WTC11 (cell line): Measurements from ENCODE around the gene OR14K1.

Experiments
- FOXP1 ChIP-seq: sonication (generic); formaldehyde crosslinking; IDR thresholded peaks from 2 replicates; pipeline ENCODE4 v1.8.0; 2022; ENCODE audit warnings: missing genetic modification reagents, mild to moderate bottlenecking, moderate library complexity, borderline replicate concordance
- HMGXB4 ChIP-seq: sonication (generic); formaldehyde crosslinking; IDR thresholded peaks from 2 replicates; pipeline ENCODE4 v1.8.1; 2023; ENCODE audit warnings: mild to moderate bottlenecking, moderate library complexity, missing genetic modification reagents
- NFE2L1 ChIP-seq: sonication (generic); formaldehyde crosslinking; IDR thresholded peaks from 2 replicates; pipeline ENCODE4 v1.8.1; 2023; ENCODE audit warnings: missing genetic modification reagents
- NR1H2 ChIP-seq: sonication (generic); formaldehyde crosslinking; IDR thresholded peaks from 2 replicates; pipeline ENCODE4 v1.9.0; 2021; ENCODE audit warnings: mild to moderate bottlenecking, moderate library complexity, missing genetic modification reagents
- SP1 ChIP-seq: sonication (generic); formaldehyde crosslinking; conservative IDR thresholded peaks from 2 replicates; pipeline ENCODE4 v1.8.1; 2022; ENCODE audit warnings: missing genetic modification reagents
- USF2 ChIP-seq: sonication (generic); formaldehyde crosslinking; IDR thresholded peaks from 2 replicates; pipeline ENCODE4 v1.8.1; 2023; ENCODE audit warnings: mild to moderate bottlenecking, missing genetic modification reagents, moderate library complexity
- ZBTB21 ChIP-seq: sonication (generic); formaldehyde crosslinking; IDR thresholded peaks from 2 replicates; pipeline ENCODE4 v1.8.1; 2023; ENCODE audit warnings: mild to moderate bottlenecking, missing genetic modification reagents, borderline replicate concordance
- ZNF138 ChIP-seq: sonication (generic); formaldehyde crosslinking; conservative IDR thresholded peaks from 2 replicates; pipeline ENCODE4 v1.8.1; 2022; ENCODE audit warnings: mild to moderate bottlenecking, moderate library complexity, missing genetic modification reagents
- ZNF423 ChIP-seq: fragments of 250-450 bp; sonication (Bioruptor Pico); IDR thresholded peaks from 2 replicates; pipeline ENCODE4 v2.1.2; 2022; ENCODE audit warnings: mild to moderate bottlenecking, moderate library complexity
- TF ChIP-seq, protein P1 (sequence below): fragments of 200-600 bp; IDR thresholded peaks from 2 replicates; pipeline ENCODE4 v1.8.0; 2022; ENCODE audit warnings: antibody characterized with exemption
- TF ChIP-seq, protein P2 (sequence below): sonication (generic); formaldehyde crosslinking; IDR thresholded peaks from 2 replicates; pipeline ENCODE4 v1.8.0; 2022; ENCODE audit warnings: mild to moderate bottlenecking, missing genetic modification reagents
- TF ChIP-seq, protein P3 (sequence below): sonication (generic); formaldehyde crosslinking; conservative IDR thresholded peaks from 2 replicates; pipeline ENCODE4 v1.8.1; 2022; ENCODE audit warnings: mild to moderate bottlenecking, missing genetic modification reagents
- TF ChIP-seq, protein P4 (sequence below): sonication (generic); formaldehyde crosslinking; IDR thresholded peaks from 2 replicates; pipeline ENCODE4 v1.8.1; 2022; ENCODE audit warnings: low read depth, mild to moderate bottlenecking, moderate library complexity, missing genetic modification reagents, borderline replicate concordance
- TF ChIP-seq, protein P5 (sequence below): sonication (generic); formaldehyde crosslinking; IDR thresholded peaks from 2 replicates; pipeline ENCODE4 v1.8.1; 2023; ENCODE audit warnings: mild to moderate bottlenecking, missing genetic modification reagents, moderate library complexity

DNA sequence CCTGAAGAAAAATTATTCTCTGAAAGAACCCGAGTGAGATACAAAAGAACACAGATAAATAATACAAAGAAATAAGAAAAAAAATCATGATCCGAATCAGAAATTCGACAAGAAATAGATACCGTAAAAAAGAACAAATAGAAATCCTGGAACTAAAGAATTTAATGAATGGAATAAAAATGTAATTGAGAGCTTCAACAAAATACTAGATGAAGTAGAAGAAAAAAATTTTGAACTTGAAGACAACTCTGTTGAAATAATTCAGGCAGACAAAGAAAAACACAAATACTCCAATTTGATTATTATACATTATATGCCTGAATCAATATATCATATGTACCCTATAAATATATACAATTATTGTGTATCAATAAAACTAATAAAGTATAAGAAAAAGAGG lies 17.2 kb upstream of the OR14K1 start:
- TF ChIP-seq ZNF138 (no peak), USF2 (CRISPR knock-in tag) (no peak), ZBTB21 (no peak), SP1 (no peak), ZNF423 (CRISPR knock-in tag) (no peak), FOXP1 (CRISPR knock-in tag) (no peak), NR1H2 (CRISPR knock-in tag) (no peak), HMGXB4 (CRISPR knock-in tag) (no peak), NFE2L1 (CRISPR knock-in tag) (no peak)
- TF ChIP-seq, protein P1, sequence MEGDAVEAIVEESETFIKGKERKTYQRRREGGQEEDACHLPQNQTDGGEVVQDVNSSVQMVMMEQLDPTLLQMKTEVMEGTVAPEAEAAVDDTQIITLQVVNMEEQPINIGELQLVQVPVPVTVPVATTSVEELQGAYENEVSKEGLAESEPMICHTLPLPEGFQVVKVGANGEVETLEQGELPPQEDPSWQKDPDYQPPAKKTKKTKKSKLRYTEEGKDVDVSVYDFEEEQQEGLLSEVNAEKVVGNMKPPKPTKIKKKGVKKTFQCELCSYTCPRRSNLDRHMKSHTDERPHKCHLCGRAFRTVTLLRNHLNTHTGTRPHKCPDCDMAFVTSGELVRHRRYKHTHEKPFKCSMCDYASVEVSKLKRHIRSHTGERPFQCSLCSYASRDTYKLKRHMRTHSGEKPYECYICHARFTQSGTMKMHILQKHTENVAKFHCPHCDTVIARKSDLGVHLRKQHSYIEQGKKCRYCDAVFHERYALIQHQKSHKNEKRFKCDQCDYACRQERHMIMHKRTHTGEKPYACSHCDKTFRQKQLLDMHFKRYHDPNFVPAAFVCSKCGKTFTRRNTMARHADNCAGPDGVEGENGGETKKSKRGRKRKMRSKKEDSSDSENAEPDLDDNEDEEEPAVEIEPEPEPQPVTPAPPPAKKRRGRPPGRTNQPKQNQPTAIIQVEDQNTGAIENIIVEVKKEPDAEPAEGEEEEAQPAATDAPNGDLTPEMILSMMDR = no peak
- TF ChIP-seq, protein P2, sequence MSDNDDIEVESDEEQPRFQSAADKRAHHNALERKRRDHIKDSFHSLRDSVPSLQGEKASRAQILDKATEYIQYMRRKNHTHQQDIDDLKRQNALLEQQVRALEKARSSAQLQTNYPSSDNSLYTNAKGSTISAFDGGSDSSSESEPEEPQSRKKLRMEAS = no peak
- TF ChIP-seq, protein P3, sequence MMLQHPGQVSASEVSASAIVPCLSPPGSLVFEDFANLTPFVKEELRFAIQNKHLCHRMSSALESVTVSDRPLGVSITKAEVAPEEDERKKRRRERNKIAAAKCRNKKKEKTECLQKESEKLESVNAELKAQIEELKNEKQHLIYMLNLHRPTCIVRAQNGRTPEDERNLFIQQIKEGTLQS (CRISPR knock-in tag) = no peak
- TF ChIP-seq, protein P4, sequence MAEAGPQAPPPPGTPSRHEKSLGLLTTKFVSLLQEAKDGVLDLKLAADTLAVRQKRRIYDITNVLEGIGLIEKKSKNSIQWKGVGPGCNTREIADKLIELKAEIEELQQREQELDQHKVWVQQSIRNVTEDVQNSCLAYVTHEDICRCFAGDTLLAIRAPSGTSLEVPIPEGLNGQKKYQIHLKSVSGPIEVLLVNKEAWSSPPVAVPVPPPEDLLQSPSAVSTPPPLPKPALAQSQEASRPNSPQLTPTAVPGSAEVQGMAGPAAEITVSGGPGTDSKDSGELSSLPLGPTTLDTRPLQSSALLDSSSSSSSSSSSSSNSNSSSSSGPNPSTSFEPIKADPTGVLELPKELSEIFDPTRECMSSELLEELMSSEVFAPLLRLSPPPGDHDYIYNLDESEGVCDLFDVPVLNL (CRISPR knock-in tag) = no peak
- TF ChIP-seq, protein P5, sequence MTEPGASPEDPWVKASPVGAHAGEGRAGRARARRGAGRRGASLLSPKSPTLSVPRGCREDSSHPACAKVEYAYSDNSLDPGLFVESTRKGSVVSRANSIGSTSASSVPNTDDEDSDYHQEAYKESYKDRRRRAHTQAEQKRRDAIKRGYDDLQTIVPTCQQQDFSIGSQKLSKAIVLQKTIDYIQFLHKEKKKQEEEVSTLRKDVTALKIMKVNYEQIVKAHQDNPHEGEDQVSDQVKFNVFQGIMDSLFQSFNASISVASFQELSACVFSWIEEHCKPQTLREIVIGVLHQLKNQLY (CRISPR knock-in tag) = no peak
